Activated CD4-positive, alpha-beta T cell treated with anti-CD3 and anti-CD28 coated beads, Interleukin-2, Interleukin-6, amounts not matched to agents 100 ng/mL and 50 ng/mL, durations not matched to agents 16 hours and 8 hours (primary cell): Measurements from ENCODE around the gene MCTP1.

Source experiments
- DNase-seq: peaks from one replicate; pipeline ENCODE4 v3.0.0-alpha.2; 2020

The MCTP1 gene

DNA sequence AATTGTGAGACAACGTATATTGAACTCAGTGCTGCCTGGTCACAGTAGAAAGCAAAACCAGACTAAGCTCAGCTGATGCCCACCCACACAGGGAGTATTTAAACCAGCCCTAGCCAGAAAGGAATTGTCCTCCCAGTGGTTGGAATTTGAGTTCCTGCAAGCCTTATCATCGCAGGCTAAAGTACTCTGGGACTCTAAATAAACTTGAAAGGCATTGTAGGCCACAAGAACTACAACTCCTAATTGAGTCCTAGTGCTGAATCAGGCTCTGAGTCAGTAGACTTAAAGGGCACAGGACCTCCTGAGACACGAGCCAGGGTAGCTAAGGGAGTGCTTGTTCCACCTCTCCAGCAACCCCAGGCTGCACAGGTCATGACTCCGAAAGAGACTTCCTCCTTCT is 171.4 kb downstream of the MCTP1 start:
- no peak for DNase-seq

DNA sequence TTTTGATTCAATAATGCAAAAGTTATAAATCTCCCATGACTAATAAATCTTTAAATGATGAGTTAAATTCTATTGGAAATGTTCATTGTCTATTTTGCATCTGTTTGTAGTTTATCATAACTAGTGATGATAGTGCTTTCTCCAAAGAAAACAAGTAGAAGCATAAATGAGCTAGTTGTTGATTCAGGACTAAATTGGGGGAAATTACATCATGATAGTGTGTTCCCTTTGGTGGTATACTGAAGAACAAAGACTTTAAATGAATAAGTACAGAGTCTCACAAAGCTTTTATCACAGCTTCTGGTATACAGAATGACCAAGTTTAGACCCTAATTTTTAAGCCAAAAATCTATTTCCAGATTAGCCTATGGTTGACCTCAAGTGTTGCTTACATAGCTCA is 173.8 kb downstream of the MCTP1 start:
- DNase-seq, result no peak

DNA sequence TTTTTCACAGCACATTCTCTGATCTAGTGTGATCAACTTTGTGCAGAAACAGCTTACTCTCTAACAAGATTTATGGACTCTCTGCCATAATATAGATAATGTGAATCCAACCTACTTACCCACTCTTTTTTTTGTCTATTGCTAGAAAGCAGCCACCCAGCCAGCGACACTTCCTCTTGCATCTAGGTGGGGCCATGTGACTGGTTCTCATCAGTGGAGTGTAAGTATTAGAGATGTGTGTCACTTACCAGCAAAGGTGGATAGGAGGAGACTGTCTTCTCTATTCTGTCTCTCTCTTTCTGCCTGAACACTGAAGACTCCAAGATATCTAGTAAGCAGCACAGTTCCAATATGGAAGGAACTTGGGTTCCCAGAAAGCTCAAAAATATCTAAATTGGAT is 174.8 kb downstream of the MCTP1 start:
- no peak for DNase-seq

DNA sequence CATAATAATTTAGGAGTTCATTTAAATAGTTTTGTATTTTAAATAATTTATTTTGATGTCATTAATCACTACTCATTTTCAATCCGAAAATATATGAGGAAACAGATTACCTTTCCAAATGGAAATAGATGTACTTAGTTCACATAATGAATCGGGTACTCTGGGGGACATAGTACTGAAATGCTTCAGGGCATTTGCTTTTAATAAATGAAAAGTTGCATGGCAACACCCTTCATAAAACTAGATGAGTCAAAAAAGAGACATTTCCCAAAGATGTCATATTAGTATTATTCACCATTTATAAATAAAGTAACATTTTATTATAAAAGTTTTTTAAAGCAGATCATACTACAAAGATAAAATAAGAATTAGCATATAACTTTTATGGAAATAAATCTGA is 177.8 kb downstream of the MCTP1 start:
- no peak for DNase-seq

DNA sequence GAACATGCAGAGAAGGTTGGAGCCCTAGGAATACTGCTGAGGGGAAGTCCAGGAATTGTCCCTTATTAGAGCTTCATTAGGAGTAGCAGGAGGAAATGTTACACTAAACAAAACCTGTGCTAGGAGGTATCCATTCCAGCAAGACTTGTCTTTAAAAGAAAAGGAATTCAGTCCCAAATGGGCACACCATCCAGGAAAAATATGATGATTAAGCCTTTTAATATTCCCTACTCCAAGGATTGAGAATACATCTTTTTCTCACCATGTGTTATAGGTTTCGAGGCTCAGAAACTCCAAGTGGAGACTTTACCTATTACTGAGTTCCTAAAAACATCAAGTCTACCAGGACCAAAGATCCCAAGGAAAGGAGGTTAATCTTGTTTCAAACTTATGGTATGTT is 179.3 kb downstream of the MCTP1 start:
- DNase-seq, result no peak

DNA sequence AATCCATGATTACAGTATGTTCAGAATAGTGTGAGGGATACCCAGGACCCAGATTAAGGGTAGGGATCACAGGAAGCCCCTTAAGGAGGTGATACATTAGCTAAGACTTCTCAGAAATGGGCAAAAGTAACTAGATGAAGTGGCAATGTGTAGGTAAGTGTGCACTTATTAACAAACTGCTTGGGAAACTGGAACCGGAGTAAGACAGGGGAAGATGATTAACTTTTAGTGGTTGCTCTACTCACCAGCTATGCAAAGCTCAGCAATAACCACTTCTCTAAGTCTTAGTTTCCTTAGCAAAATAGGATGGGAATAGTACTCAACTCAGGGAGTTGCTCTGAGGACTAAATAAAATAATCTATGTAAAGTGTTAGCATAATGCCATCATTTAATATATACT is 182.2 kb downstream of the MCTP1 start:
- DNase-seq, result no peak

DNA sequence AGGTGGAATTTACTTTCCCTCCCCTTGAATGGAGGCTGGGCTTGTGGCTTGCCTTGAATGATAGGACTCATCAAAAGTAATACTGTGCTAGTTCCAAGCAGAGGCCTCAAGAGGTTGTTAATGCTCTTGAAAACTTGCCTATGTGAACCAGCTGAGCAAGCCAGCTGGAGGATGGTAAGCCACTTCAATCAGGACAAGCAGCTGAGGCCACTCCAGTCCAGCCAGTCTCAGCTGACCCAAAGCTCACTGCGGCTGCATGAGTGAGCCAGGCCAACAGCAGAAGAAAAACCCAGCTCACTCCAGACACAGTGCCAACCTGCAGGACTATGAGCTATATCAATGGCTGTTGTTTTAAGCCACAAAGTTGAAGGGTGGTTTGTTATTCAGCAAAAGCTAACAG is 182.8 kb downstream of the MCTP1 start:
- DNase-seq, result no peak

DNA sequence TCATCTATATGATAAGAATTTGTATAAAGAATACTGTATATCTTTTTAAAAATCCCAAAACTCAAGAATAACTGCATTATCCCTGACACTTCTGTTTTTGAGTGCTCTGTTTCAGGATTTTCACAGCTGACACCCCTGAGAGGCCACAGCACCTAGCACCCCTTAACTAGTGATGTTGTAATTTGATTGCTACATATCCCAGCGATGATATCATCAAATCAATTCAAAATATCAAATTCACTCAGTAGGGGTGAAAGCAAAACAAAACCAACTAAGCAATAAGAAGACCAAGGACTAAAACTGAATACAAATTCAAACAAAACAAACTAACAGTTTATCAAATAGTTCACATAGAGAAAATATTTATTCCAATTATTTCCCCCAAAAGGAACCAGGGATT is 184.3 kb downstream of the MCTP1 start:
- no peak for DNase-seq

DNA sequence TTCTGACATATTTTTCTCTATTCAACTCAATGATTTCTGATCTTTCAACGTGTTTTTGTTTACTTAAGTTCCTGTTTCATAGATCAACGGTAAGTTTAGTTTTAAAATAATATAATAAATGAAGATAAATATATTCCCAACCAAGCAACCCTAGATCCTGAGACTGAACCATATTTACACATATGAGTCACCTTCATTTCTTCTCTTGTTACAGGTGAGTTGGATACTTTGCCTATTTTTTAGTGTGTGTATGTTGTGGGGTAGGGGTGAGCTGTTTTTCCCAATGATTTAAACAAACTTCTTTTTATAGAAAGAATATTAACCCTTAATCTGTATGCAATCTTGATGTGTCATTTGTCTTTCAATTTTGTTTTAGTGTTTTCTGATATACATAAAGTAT is 186.9 kb downstream of the MCTP1 start:
- no peak for DNase-seq

DNA sequence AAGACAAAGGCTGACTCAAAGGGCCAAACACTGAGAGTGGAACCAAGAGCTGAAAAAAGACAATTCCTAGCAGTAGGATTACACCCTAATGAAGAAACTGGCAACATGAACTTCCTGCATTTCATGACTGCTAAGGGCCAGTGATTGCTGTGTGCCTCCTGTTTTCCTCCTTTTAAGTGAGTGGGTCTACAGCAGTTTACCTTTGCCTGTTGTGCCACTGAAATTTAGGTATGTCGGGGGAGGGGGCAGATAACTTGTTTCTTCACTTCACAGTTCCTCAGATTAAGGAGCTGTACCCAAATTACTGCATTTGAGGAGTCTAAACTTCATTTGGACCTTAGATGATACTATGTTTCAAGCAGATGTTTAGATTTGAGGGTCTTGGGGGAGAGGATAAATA is 191.7 kb downstream of the MCTP1 start:
- no peak for DNase-seq

DNA sequence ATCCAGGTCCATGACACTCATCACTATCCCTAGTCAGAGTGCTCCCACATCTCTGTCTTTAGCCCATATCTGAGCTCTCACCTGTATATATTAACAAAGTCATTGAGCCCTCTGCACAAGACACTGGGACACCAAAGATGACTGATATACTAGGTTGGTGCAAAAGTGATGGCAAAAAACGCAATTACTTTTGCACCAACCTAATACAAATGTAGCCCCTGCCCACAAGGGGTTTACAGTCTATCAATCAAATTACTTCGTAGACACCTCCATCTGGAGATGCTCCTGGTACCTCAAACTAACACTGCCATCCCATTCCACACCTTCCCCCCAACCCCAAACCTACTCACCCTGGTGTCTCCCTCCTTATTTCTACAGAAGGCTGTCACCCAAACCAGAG is 194.1 kb downstream of the MCTP1 start:
- no peak for DNase-seq

DNA sequence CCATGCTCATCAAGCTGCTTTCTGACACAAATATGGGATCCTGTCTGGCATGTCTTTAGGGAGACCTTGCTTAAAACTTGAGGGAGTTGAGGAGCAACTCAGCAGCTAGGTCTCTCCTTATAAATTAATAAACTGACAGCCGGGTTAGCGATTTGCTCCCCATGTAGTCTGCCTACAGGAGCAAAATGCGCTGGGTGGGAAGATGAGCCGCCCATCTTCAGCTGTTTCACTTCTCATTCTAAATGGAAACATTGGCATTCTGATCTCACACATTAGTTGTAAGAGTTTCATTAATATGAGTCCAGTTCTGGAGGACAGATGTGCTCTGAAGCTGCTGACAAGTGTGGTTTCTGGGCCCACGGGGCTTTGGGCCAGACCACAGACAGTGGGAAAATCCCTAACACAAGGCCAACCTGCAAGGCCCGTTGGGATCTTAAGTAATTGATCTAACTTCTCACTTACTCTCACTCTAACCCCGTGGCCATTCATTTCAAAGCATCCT is 197.0 kb downstream of the MCTP1 start:
- no peak for DNase-seq

DNA sequence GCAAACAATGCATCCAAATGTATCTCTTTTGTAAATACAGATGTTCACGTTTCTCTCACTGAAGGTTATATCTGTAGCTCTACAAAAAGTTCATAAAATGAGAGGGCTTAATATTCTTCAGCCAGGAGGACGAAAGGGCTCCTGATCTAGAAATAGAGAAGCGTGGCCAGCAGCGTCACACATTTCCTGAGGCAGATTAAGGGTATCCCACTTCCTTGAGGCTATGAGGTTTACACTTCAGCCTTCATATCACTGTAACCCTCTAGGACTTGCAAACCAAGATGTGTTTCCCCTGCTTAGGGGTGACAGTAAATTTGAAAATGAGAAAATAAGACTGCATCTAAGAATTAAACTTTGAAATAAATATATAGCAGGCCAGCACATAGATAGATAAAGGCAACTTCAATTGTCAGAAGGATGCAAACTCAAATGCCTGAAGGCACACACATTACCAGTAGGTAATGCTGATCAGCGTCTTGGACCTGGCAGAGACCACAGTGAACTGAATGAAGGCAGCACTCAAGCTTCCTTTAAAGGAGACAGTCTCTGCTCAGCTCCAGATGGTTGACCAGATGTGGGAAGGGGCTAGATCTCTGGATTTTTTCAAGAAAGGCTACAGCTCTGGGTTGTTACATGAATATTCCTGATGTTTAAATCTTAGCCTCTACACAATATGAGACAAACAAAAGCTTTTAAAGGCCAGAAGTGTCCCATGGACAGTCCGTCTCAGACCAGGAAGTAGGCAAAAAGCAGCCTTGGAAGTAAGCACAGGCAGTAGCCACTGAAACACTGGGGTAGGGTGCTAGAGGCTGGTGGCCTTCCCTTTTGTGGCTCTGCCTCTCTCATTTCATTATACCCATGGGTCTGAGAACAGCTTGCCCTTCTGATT is 197.7 kb downstream of the MCTP1 start:
- DNase-seq, result no peak

DNA sequence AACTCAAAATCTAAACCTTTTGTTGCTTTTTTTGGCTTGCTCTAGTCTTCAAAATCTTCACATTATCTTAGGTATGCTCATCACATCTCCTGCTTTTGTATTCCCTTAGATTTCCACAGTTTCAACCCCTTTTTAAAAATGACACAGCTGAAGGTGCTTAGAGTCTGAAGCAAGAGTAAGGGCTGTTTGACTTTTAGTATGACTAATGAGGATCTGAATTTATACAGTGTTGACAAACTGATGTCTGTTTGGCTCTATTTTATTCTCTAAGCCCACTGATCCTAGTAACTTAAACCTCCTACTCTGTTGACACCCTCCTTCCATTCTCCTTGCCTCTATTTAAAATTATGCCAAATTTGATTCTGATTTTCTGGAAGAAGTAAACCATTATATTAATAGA is 200.1 kb downstream of the MCTP1 start:
- no peak for DNase-seq

DNA sequence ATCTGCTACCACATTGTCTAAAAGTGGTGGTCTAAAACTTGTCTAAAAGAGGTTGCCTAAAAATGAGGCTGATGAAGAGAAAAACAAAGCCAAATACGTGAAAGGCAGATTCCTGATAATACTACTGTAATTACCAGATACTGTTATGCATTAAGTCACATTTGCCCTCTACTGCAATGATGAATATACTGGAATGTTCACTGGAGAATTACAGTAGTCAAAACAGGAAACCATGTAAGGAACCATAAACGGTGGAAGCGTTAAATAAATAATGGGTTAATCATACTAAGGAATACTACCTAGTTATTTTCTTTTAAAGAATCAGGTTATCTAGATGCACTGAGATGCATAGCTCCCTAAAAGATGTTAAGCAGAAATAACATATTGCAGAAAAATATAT is 201.3 kb downstream of the MCTP1 start:
- DNase-seq, result no peak

DNA sequence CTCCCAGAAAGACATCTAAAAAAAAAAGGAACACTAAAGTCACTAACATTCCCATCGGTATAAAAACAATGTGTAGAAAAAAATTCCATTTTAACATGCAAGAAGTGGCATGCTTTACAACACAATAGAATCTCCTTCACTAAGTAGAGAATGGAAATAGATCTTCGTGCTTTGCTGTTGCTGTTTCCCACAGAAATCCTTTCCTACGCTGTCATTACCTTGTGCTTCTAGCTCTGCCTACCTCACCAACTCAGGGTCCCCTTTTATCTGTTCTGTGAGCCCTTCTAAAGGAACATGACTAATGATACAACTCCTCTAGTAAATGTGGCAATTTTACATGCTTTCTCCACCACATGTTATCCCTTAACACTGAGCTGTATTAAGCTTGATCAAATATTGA is 202.9 kb downstream of the MCTP1 start:
- no peak for DNase-seq

DNA sequence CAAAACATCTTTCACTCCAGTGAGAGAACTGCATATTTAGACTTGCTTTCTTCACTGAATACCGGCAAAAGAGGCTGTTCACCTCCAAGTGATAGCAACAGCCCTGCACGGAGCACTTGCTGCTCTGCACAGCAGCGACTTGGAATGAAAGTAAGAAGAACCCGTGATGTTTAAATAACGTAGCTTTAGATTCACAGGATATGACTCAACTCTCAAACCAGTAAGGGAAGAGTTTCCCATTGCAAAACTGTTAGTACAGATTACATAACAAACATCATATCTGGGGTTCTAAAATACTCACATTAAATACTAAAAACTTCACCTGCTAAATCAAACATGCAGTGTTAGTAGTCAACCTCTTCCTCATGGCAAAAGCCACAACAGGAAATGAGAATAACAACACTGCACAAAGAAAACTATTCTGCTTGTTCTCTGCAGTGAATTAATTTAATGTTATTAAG is 203.4 kb downstream of the MCTP1 start:
- peak; percentile 71 for DNase-seq

DNA sequence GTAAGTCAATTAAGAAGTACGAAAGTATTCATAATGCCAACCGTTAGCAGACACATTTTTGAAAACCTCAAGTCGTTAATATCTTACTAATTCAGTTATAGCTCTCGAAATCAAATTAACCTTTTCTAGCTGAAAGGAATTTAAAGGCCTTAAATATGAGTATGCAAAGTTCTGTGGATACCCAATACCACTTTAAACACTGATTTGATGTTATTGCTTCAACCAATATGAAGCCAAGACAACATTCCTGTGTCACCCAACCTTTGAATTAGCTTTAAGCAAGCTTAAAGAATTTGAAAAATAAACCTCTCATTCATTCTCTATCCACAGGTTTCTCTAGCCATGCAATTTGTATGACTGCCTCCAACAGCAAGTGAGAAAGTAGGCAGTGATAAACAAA is 204.5 kb downstream of the MCTP1 start:
- DNase-seq, result no peak

DNA sequence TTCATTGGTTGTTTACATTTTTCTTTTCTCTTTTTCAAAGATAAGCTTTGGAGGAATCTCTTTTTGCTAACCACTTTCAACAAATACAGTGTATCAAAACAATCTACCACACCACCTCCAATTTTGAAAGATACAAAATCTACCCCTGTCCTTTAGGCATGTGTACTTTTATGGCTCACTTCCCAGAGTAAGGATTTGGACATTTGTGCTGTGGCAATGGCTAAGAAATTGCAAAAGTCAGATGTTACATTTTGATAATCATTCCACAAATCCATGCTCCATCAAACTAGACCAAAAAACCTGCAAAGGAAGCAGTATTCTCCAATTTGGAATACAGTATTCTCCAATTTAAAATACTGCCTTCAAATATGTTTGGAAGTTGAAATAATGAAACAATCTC is 204.9 kb downstream of the MCTP1 start:
- DNase-seq, result no peak

DNA sequence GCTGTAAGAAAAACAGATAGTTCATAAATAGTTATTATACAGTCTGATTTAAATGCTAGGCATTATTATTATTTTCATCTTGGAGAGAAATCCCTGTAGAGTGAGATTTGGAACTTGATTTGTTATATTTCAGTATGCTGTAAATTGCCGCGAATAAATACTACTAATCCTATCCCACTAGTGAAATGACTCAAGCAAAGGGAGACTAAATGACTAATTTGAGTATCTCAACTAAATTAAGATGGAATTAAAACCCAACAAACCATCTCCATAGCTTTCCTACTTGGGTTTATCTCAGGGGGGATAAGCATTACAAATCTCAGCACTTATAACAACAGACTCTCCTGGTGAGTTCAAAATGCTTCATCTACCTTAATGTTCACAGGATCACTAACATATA is 206.0 kb downstream of the MCTP1 start:
- no peak for DNase-seq

DNA sequence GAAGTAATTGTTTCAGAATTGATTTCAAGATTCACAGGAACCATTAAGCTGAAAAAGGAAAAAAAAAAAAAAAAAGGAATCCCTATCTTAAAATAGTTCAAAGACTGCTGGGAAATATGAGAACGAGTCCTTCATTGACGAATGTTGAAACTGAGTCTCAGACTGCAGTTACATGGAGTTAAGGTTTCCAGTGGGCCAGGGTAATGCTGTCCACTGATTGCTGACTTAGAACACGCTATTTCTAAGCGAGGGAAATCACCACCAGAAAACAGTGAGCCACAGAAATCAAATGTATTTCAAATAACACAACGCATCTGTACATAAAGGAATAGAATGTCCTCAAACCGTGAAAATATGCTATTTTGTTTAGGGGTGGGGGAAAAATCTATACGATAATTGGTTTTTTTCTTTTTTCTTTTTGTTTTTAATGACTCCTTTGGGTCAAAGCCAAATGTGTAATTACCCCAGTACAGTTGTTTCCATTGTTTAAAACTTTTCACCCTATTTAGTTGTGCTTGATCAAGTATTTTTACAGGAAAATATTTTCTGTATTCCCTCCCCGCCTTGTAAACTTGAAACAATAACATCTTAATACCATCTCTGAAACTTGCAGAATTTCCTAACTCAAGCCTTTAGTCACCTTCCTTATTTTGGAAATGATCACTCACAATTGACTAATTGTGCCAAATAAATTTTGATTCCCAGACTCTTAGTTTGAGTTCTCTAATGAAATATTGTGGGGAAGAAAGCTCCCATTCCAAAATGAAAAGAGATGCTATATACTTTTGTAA is 208.3 kb downstream of the MCTP1 start:
- DNase-seq, result no peak

DNA sequence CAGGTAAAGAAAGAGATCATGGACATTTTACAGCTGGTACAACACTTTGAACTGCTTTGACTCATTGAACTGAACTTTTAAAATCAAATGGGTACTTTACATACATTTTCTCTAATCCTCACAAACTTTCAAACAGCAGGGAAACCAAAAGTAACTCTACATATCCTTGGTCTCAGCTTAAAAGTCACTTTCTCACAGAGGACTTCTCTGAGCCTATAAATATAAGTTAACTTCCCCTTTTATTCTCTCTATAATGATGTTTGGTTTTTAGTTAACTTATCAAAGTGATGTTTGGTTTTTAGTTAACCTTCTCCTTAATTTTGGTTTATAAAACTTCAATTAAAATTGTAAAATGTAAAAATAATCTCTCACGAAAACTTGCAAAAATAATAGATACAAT is 209.8 kb downstream of the MCTP1 start:
- no peak for DNase-seq

DNA sequence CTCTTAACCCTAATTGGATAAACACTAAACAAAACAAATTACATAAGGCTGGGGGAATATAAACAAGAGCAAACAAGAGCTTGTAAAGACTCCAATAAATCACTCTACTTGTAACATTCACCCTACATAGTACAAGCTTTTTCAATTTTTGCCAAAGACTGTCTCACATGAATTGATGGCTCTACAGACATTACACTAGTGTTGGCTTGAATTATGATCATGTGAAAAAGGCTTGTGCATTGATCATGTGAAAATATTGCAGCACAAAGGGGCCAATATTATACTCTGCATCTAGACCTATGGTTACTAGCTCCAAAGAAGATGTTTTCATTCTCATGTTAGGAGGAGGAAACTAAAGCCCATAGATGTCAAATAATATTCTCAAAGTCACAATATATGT is 212.6 kb downstream of the MCTP1 start:
- no peak for DNase-seq

DNA sequence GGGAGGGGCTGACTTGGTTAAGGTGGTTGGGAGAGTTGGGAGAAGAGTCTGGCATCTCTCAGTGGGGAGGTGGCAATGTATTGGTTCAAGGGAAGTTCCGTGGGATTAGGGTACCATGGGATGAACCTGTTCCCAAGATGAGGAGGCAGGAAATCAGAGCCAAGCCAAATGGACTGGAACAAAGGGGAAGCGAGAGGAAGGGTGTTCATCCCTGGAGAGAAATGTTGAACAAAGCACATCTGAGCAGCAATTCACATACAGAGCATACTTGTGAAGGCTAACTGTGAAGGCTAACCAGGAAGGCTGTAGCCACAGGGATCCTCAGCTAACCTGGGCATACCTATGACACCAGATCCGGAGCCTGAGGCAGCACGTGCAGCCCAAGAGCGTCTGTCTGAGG is 214.0 kb downstream of the MCTP1 start:
- no peak for DNase-seq
